Osteoblast (primary cell): ENCODE results near the gene AOPEP. TPM values are rescaled to one million over a fixed set of nuclear protein-coding genes. Genes with fewer than 3 reads are reported as not detected.
A peak's percentile ranks its signal among the peaks of the same experiment; 100 is the strongest.

Experiments
- DNase-seq: peaks from one replicate; pipeline ENCODE4 v3.0.0; 2011; ENCODE audit warnings: low spot score, mixed read lengths; ENCODE audit not compliant: insufficient read length; ENCODE audit errors: missing footprints
- H2AFZ ChIP-seq: 2 replicates; pipeline ENCODE4 v1.6.0; 2011; ENCODE audit warnings: mild to moderate bottlenecking, low read length
- H3K27ac ChIP-seq: 2 replicates; pipeline ENCODE4 v1.5.1; 2011; ENCODE audit warnings: mild to moderate bottlenecking, low read depth, low read length, moderate library complexity
- H3K27me3 ChIP-seq: 2 replicates; pipeline ENCODE4 v1.6.0; 2012; ENCODE audit warnings: mild to moderate bottlenecking, control low read depth, inconsistent platforms, low read length, moderate library complexity; ENCODE audit not compliant: insufficient read depth
- H3K36me3 ChIP-seq: 2 replicates; pipeline ENCODE4 v1.5.1; 2011; ENCODE audit warnings: mild to moderate bottlenecking, low read length, control low read depth, moderate library complexity; ENCODE audit not compliant: insufficient read depth
- H3K4me1 ChIP-seq: 2 replicates; pipeline ENCODE4 v1.5.1; 2011; ENCODE audit warnings: mild to moderate bottlenecking, low read length, control low read depth, moderate library complexity; ENCODE audit not compliant: insufficient read depth
- H3K4me2 ChIP-seq: 2 replicates; pipeline ENCODE4 v1.6.0; 2011; ENCODE audit warnings: mild to moderate bottlenecking, low read length; ENCODE audit not compliant: insufficient read depth
- H3K4me3 ChIP-seq: fragments of 200-600 bp; sonication (generic); 3 replicates; pipeline ENCODE4 v1.5.1; 2012; ENCODE audit warnings: mild to moderate bottlenecking, low read length, inconsistent platforms; ENCODE audit not compliant: insufficient read depth
- H3K79me2 ChIP-seq: 2 replicates; pipeline ENCODE4 v1.6.0; 2012; ENCODE audit warnings: mild to moderate bottlenecking, low read length, control low read depth, inconsistent platforms; ENCODE audit not compliant: insufficient read depth
- H3K9me3 ChIP-seq: 2 replicates; pipeline ENCODE4 v1.5.1; 2011; ENCODE audit warnings: low read depth, low read length, control low read depth
- H4K20me1 ChIP-seq: 2 replicates; pipeline ENCODE4 v1.6.0; 2012; ENCODE audit warnings: mild to moderate bottlenecking, low read length, control low read depth; ENCODE audit not compliant: insufficient read depth
- CTCF ChIP-seq: IDR thresholded peaks from 2 replicates; pipeline ENCODE4 v1.5.1; 2011; ENCODE audit warnings: mild to moderate bottlenecking, low read depth, low read length, moderate library complexity; ENCODE audit errors: extremely low read depth
- total RNA-seq: library from RNA; depleted of rRNA; stranded (reverse); fragments of >200 nt; gene quantifications from 2 replicates; pipeline ENCODE4 v1.2.3, GENCODE V29; 2012

Gene AOPEP
- total RNA-seq, 1 donor, result 131 TPM

GRCh38 chr9:94720846-94721549 is 5.5 kb upstream of the AOPEP start:
- Histone ChIP-seq H3K27me3 (no peaks in the 10 kb centered on the region), H3K4me2 (no peak overlapping the region), H2AFZ (peak overlapping the region; percentile 49)

GRCh38 chr9:94721754-94722153 is 4.7 kb upstream of the AOPEP start:
- Histone ChIP-seq H3K27me3 (no peaks in the 10 kb centered on the region), H3K36me3 (no peaks in the 10 kb centered on the region), H3K27ac (no peak overlapping the region), H3K79me2 (peaks cover 3% of the 10 kb centered on the region), H3K4me3 (no peak overlapping the region), H2AFZ (no peak overlapping the region), H3K4me2 (no peak overlapping the region), H4K20me1 (no peaks in the 10 kb centered on the region), H3K9me3 (no peaks in the 10 kb centered on the region), H3K4me1 (peaks cover 12% of the 10 kb centered on the region)
- no peak for DNase-seq
- TF ChIP-seq CTCF, result no peak

More at GRCh38 chr9:94720846-94721549, 5.5 kb upstream of the AOPEP start:
- Histone ChIP-seq H3K27ac (no peak overlapping the region), H3K4me3 (no peak overlapping the region), H3K4me1 (peaks cover 12% of the 10 kb centered on the region), H3K9me3 (no peaks in the 10 kb centered on the region), H3K79me2 (no peaks in the 10 kb centered on the region), H4K20me1 (no peaks in the 10 kb centered on the region), H3K36me3 (no peaks in the 10 kb centered on the region)
- TF ChIP-seq CTCF, result no peak
- DNase-seq, result no peak

- no peaks in the 10 kb centered on the region for H4K20me1 ChIP-seq
- H3K9me3 ChIP-seq, result no peaks in the 10 kb centered on the region
- no peak for TF ChIP-seq CTCF
- DNase-seq, result no peak
- peak overlapping the region; percentile 78 for H3K27ac ChIP-seq
- no peak overlapping the region for H3K4me3 ChIP-seq
- H3K27me3 ChIP-seq, result no peaks in the 10 kb centered on the region
- peak overlapping the region; percentile 82 for H2AFZ ChIP-seq
- H3K4me1 ChIP-seq, result peaks cover 16% of the 10 kb centered on the region
- no peak overlapping the region for H3K4me2 ChIP-seq
- H3K36me3 ChIP-seq, result no peaks in the 10 kb centered on the region
- H3K79me2 ChIP-seq, result peaks cover 33% of the 10 kb centered on the region
Observed at GRCh38 chr9:94725293-94725692, 1.2 kb upstream of the AOPEP start.

GRCh38 chr9:94728719-94729118 is 2.2 kb downstream of the AOPEP start:
- H3K4me3 ChIP-seq, result no peak overlapping the region
- no peak for DNase-seq
- no peak overlapping the region for H2AFZ ChIP-seq
- TF ChIP-seq CTCF, result no peak
- H3K27ac ChIP-seq, result no peak overlapping the region
- peaks cover 36% of the 10 kb centered on the region for H3K79me2 ChIP-seq
- H3K27me3 ChIP-seq, result no peaks in the 10 kb centered on the region
- H3K36me3 ChIP-seq, result peaks cover 4% of the 10 kb centered on the region
- no peaks in the 10 kb centered on the region for H3K9me3 ChIP-seq
- H4K20me1 ChIP-seq, result no peaks in the 10 kb centered on the region
- no peak overlapping the region for H3K4me2 ChIP-seq
- peaks cover 16% of the 10 kb centered on the region for H3K4me1 ChIP-seq
